CD4-positive, alpha-beta T cell (primary cell): ENCODE results near the gene MRPS35. TPM values are rescaled to one million over a fixed set of nuclear protein-coding genes. Genes with fewer than 3 reads are reported as not detected.

ENCODE experiments used
- ATAC-seq: fragments of 200-7000 bp; cut with Tn5 transposase; one replicate; pipeline ENCODE4 v1.10.0; 2022; ENCODE audit warnings: mild to moderate bottlenecking; ENCODE audit not compliant: poor library complexity
- CTCF ChIA-PET: fragments of 350-600 bp; sonication (Branson Sonifier 250); formaldehyde crosslinking; loops from one replicate; lab custom pipeline; 2021; ENCODE audit warnings: antibody characterized with exemption, inconsistent platforms; lab: Charles Lee
- POLR2A ChIA-PET: fragments of 350-600 bp; sonication (Branson Sonifier 250); formaldehyde crosslinking; loops from one replicate; lab custom pipeline; 2021; ENCODE audit warnings: antibody characterized with exemption, inconsistent platforms; lab: Charles Lee
- DNase-seq, 14 experiments: peaks; one replicate each; pipeline ENCODE4 v3.0.0-alpha.2; 2013 to 2020; ENCODE audit warnings: mixed read lengths in 2 of 14
- H3K27ac ChIP-seq, 2 donors: one replicate each; pipeline versions ENCODE4 v1.5.1 to v1.7.0; 2013; ENCODE audit warnings: low read length in 2 of 2, low read depth in 1 of 2, mild to moderate bottlenecking in 1 of 2
- H3K27me3 ChIP-seq, 2 experiments: 1 replicate in 1 of 2; 2 replicates in 1 of 2; pipeline versions ENCODE4 v1.6.1 to v1.7.0; 2013; ENCODE audit warnings: low read length in 2 of 2, control low read depth in 1 of 2, mild to moderate bottlenecking in 1 of 2, moderate library complexity in 1 of 2; ENCODE audit not compliant: insufficient read depth in 2 of 2, control insufficient read depth in 1 of 2
- H3K36me3 ChIP-seq: one replicate; pipeline ENCODE4 v1.6.1; 2013; ENCODE audit warnings: low read length, control low read depth; ENCODE audit not compliant: insufficient read depth
- H3K4me1 ChIP-seq: one replicate; pipeline ENCODE4 v1.6.1; 2013; ENCODE audit warnings: low read length, control low read depth; ENCODE audit not compliant: insufficient read depth
- H3K4me3 ChIP-seq: one replicate; pipeline ENCODE4 v1.5.1; 2013; ENCODE audit warnings: mild to moderate bottlenecking, low read length, moderate library complexity
- H3K9me3 ChIP-seq, 2 experiments: 1 replicate in 1 of 2; 2 replicates in 1 of 2; pipeline versions ENCODE4 v1.6.1 to v1.7.0; 2013; ENCODE audit warnings: low read length in 2 of 2, mild to moderate bottlenecking in 2 of 2, control low read depth in 1 of 2, moderate library complexity in 1 of 2; ENCODE audit not compliant: control insufficient read depth in 1 of 2, insufficient read depth in 1 of 2
- H3K27ac Mint-ChIP-seq: one replicate; pipeline ENCODE4 v1.8.0; 2020; ENCODE audit warnings: mixed read lengths
- H3K27me3 Mint-ChIP-seq: one replicate; pipeline ENCODE4 v1.8.0; 2021; ENCODE audit warnings: mixed read lengths
- H3K36me3 Mint-ChIP-seq: one replicate; pipeline ENCODE4 v1.8.0; 2021; ENCODE audit warnings: low read depth, mixed read lengths
- H3K4me1 Mint-ChIP-seq: one replicate; pipeline ENCODE4 v1.8.0; 2021; ENCODE audit warnings: low read depth, mixed read lengths
- H3K4me3 Mint-ChIP-seq: one replicate; pipeline ENCODE4 v1.8.0; 2020; ENCODE audit warnings: mild to moderate bottlenecking, mixed read lengths
- H3K9me3 Mint-ChIP-seq: one replicate; pipeline ENCODE4 v1.8.0; 2020; ENCODE audit warnings: mixed read lengths
- intact Hi-C, 2 experiments: fragments of 100-400 bp; cut with DNase I in 1 of 2; cut with micrococcal nuclease in 1 of 2; formaldehyde crosslinking; loops; one replicate each; pipeline versions ENCODE4 v1.15.1 to v1.9.0; 2023 to 2025; cut with DNase I, micrococcal nuclease
- total RNA-seq, 174 experiments: library from RNA in 2 of 174; stranded (reverse) in 2 of 174; gene quantifications; one replicate each; pipeline ENCODE4 v1.2.3 and lab custom pipeline; 2021 to 2026
- TF ChIP-seq, protein P1 (sequence below): fragments of 200-600 bp; IDR thresholded peaks from one replicate; pipeline ENCODE4 v1.8.0; 2022; ENCODE audit warnings: antibody characterized with exemption, mild to moderate bottlenecking

MRPS35 gene
- total RNA-seq, 2 experiments from 2014 or later: 22.1 to 23.9 TPM

DNA sequence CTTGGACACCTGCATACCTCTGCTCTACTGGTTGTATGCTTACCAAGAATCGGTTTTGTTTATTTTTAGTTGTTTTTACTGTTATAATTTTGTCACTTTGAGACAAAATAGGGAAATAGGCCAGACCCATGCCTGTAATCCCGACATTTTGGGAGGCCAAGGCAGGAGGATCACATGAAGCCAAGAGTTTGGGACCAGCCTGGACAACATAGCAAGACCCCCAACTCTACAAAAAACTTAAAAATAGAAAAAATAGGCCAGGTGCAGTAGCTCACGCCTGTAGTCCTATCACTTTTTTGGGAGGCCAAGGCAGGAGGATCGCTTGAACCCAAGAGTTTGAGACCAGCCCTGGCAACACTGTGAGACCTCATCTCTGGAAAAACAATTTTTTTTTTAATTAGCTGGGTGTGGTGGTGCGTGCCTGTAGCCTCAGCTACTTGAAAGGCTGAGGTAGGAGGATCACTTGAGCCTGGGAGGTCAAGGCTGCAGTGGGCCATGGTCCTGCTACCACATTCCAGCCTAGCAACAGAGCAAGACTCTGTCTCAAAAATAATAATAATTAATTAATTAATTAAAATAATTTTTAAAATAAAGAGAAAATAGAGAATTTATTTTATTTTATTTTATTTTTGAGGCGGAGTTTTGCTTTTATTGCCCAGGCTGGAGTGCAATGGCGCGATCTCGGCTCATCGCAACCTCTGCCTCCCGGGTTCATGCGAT lies 1.3 kb upstream of the MRPS35 start:
- no peaks in the 10 kb centered on the region for H3K27me3 ChIP-seq
- Mint-ChIP-seq H3K9me3 (no peaks in the 10 kb centered on the region), H3K4me1 (peaks cover 36% of the 10 kb centered on the region), H3K27me3 (no peaks in the 10 kb centered on the region), H3K4me3 (peak overlapping the region; percentile 98), H3K27ac (peak overlapping the region; percentile 96), H3K36me3 (peaks cover 30% of the 10 kb centered on the region)
- no peak overlapping the region for H3K27ac ChIP-seq
- no peaks in the 10 kb centered on the region for H3K9me3 ChIP-seq
- CTCF ChIA-PET: no interaction called here
- intact Hi-C loops: loop anchor here in 1 of 2 experiments (5.0 to 10.0 kb wide), 3 partner anchors 687 to 855 kb away; partner anchors contain the start of gene MED21
- POLR2A ChIA-PET: interaction anchor here (1.0 to 3.2 kb wide), 5 partner anchors 71 to 877 kb away, joined by 3 to 17 read pairs (median 4); partner anchors contain the start of genes CCDC91, KLHL42, MANSC4 and PPFIBP1
- ATAC-seq (no peak), DNase-seq (no peak)
- TF ChIP-seq, protein P1, sequence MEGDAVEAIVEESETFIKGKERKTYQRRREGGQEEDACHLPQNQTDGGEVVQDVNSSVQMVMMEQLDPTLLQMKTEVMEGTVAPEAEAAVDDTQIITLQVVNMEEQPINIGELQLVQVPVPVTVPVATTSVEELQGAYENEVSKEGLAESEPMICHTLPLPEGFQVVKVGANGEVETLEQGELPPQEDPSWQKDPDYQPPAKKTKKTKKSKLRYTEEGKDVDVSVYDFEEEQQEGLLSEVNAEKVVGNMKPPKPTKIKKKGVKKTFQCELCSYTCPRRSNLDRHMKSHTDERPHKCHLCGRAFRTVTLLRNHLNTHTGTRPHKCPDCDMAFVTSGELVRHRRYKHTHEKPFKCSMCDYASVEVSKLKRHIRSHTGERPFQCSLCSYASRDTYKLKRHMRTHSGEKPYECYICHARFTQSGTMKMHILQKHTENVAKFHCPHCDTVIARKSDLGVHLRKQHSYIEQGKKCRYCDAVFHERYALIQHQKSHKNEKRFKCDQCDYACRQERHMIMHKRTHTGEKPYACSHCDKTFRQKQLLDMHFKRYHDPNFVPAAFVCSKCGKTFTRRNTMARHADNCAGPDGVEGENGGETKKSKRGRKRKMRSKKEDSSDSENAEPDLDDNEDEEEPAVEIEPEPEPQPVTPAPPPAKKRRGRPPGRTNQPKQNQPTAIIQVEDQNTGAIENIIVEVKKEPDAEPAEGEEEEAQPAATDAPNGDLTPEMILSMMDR: no peak
- H3K36me3 ChIP-seq: no peaks in the 10 kb centered on the region
- peaks cover 25% of the 10 kb centered on the region for H3K4me1 ChIP-seq
- peak overlapping the region; percentile 71 for H3K4me3 ChIP-seq

DNA sequence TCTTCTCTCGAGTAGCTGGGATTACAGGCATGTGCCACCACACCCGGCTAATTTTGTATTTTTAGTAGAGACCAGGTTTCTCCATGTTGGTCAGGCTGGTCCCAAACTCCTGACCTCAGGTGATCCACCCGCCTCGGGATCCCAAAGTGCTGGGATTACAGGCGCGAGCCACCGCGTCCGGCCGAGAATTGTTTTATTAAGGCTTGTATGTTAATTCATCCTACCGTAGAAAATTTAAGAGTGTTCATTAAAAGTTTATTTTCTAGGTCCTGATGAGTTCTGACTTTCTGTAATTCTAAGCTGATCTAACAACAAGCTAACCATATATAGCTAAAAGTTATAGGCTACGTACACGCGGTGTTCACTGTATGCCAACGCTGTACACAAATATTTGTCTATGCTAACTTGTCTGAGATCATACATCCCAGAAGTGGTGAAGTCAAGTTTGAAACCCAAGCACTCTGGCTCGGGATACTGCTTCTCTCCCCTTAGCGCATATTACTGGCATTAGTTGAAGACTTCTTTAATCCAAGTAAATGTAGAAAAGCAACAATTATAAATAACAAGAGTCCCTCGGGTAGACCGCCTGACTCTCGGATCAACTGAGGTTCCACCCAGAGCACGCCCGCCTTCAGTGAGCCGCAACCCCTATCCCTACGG lies 570 bp upstream of the MRPS35 start:
- peak; percentile 49 for ATAC-seq

DNA sequence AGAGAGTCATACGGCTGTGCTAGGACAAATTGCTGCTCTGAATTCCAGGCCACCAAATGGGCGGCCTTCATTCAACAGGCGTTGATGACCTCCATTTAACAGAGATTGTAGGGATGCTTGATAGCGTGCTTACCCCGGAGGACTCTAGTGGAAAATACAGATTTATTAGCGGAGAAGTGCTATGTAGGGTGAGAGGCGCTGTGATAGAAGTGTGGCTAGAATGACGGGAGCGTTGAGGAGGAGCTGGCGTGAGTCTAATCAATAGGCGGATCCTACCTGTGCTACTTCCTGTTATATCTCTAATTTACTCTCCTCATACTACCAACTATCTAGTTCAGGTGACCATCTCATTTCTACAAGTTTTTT lies 668 bp downstream of the MRPS35 start:
- H3K36me3 Mint-ChIP-seq: peaks cover 40% of the 10 kb centered on the region
- H3K27me3 Mint-ChIP-seq: no peaks in the 10 kb centered on the region
- Histone ChIP-seq H3K27me3 (no peaks in the 10 kb centered on the region), H3K36me3 (peaks cover 14% of the 10 kb centered on the region), H3K4me1 (peaks cover 25% of the 10 kb centered on the region), H3K9me3 (no peaks in the 10 kb centered on the region), H3K4me3 (peak overlapping the region; percentile 71), H3K27ac (peak overlapping the region in 1 of 2 donors; percentile 24)
- POLR2A ChIA-PET: interaction anchor here (3.2 kb wide), 1 partner anchor 69 kb away, joined by 17 read pairs; the partner anchor contains the start of genes KLHL42 and MANSC4
- peak in 3 of 14 experiments; percentile 17 to 30 (median 24) for DNase-seq
- TF ChIP-seq, protein P1: no peak
- H3K9me3 Mint-ChIP-seq: no peaks in the 10 kb centered on the region
- CTCF ChIA-PET: no interaction called here
- no peak for ATAC-seq
- H3K4me1 Mint-ChIP-seq: peaks cover 41% of the 10 kb centered on the region
- H3K4me3 Mint-ChIP-seq: peak overlapping the region; percentile 98
- intact Hi-C loops: loop anchor here (2.0 to 10.0 kb wide), 6 partner anchors 71 to 1674 kb away; partner anchors contain the start of genes CCDC91 (in 1 of the 2), ERGIC2 (in 1 of the 2), KLHL42 (in 1 of the 2) and MANSC4 (in 1 of the 2)
- H3K27ac Mint-ChIP-seq: peak overlapping the region; percentile 96

More for the DNA sequence above, 570 bp upstream of the MRPS35 start:
- Mint-ChIP-seq H3K4me3 (peak overlapping the region; percentile 98), H3K27ac (peak overlapping the region; percentile 96), H3K36me3 (peaks cover 35% of the 10 kb centered on the region), H3K4me1 (peaks cover 41% of the 10 kb centered on the region), H3K27me3 (no peaks in the 10 kb centered on the region), H3K9me3 (no peaks in the 10 kb centered on the region)
- TF ChIP-seq, protein P1: no peak
- DNase-seq: peak in 1 of 14 experiments; percentile 37
- Histone ChIP-seq H3K4me1 (peaks cover 25% of the 10 kb centered on the region), H3K27me3 (no peaks in the 10 kb centered on the region), H3K9me3 (no peaks in the 10 kb centered on the region), H3K27ac (peak overlapping the region; percentile 60 to 69), H3K36me3 (peaks cover 6% of the 10 kb centered on the region), H3K4me3 (peak overlapping the region; percentile 71)
- CTCF ChIA-PET: no interaction called here
- POLR2A ChIA-PET: interaction anchor here (1.0 to 3.2 kb wide), 5 partner anchors 70 to 878 kb away, joined by 3 to 17 read pairs (median 4); partner anchors contain the start of genes CCDC91, KLHL42, MANSC4 and PPFIBP1
- intact Hi-C loops: loop anchor here (2.0 to 10.0 kb wide), 9 partner anchors 72 to 1675 kb away; partner anchors contain the start of genes CCDC91 (in 1 of the 2), ERGIC2 (in 1 of the 2), KLHL42 (in 1 of the 2) and MANSC4 (in 1 of the 2)
